ENCODE measurements around the gene PRKN.
"Not testable (repeated sequence)": the region's sequence is repeated elsewhere in the genome, so short reads cannot be mapped to it uniquely, and the experiment has no call there.

PRKN gene

GRCh38 chr6:162404951-162405350, 322.6 kb downstream of the PRKN start:
- no peak overlapping the region for H3K27ac ChIP-seq
- TF ChIP-seq CTCF (IDR thresholded peaks at IDR 0.05): no peak
- TF ChIP-seq ZFX (IDR thresholded peaks at IDR 0.05; ENCODE audit: borderline replicate concordance): no peak

GRCh38 chr6:162403031-162403430, 324.5 kb downstream of the PRKN start:
- H3K27ac ChIP-seq: no peak overlapping the region
- TF ChIP-seq ZFX (IDR thresholded peaks at IDR 0.05; ENCODE audit: borderline replicate concordance) (no peak), CTCF (IDR thresholded peaks at IDR 0.05) (no peak)

GRCh38 chr6:162395181-162395580, 332.4 kb downstream of the PRKN start:
- no peak overlapping the region for H3K27ac ChIP-seq
- TF ChIP-seq ZFX (IDR thresholded peaks at IDR 0.05; ENCODE audit: borderline replicate concordance): no peak

- not testable (repeated sequence) for H3K27ac ChIP-seq
Observed at GRCh38 chr6:162390961-162391811, 336.4 kb downstream of the PRKN start.

GRCh38 chr6:162389343-162390085, 338.1 kb downstream of the PRKN start:
- H3K27ac ChIP-seq: no peak overlapping the region
- no peak for TF ChIP-seq ZFX (IDR thresholded peaks at IDR 0.05; ENCODE audit: borderline replicate concordance)
- TF ChIP-seq CTCF (IDR thresholded peaks at IDR 0.05): no peak

GRCh38 chr6:162388383-162388777, 339.2 kb downstream of the PRKN start:
- TF ChIP-seq CTCF (IDR thresholded peaks at IDR 0.05) (no peak), ZFX (IDR thresholded peaks at IDR 0.05; ENCODE audit: borderline replicate concordance) (no peak)
- H3K27ac ChIP-seq: no peak overlapping the region

GRCh38 chr6:162387718-162388382, 339.7 kb downstream of the PRKN start:
- TF ChIP-seq ZFX (IDR thresholded peaks at IDR 0.05; ENCODE audit: borderline replicate concordance) (no peak), CTCF (IDR thresholded peaks at IDR 0.05) (no peak)
- no peak overlapping the region for H3K27ac ChIP-seq

- H3K27ac ChIP-seq: no peak overlapping the region
- TF ChIP-seq ZFX (IDR thresholded peaks at IDR 0.05; ENCODE audit: borderline replicate concordance) (no peak), CTCF (IDR thresholded peaks at IDR 0.05) (no peak)
Observed at GRCh38 chr6:162385980-162386379, 341.6 kb downstream of the PRKN start.

Measured in 22Rv1 (cell line).